Effector CD8-positive, alpha-beta T cell (primary cell): ENCODE data around the gene GRSF1.
"Not testable (repeated sequence)": the region's sequence is repeated elsewhere in the genome, so short reads cannot be mapped to it uniquely, and the experiment has no call there.

Experiments
- DNase-seq: peaks from one replicate; lab custom pipeline; 2025; lab: John Stamatoyannopoulos, UW

The GRSF1 gene

DNA sequence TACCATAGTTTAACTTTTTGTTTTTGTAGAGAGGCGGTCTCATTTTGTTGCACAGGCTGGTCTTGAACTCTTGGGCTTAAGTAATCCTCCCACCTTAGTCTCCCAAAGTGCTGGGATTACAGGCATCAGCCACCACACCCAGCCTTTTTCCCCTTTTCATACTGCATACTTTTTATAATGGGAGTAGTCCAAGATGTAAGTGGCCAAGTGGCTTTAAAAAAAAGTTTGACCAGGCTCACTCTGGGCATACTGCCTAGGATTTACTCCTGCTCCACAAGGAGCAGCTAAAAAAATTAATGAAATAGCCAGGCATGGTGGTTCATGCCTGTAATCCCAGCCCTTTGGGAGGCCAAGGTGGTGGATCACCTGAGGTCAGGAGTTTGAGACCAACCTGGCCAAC, 6.0 kb downstream of the GRSF1 start:
- no peak for DNase-seq

DNA sequence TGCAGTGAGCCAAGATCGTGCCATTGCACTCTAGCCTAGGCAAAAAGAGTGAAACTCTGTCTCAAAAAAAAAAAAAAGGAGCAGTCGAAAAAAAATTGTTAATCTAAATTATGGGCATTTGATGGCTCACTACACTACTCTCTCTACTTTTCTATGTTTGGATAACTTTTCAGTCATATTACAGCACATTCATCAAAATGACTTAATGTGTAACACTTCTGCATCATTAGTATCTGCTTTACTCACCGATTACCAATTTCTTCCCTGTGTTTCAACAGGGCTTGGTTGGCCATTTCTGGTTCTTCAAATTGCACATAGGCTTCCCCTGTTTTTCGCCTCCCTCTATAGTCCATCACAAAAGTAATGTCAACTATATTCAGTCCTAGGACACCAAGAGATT, 8.4 kb downstream of the GRSF1 start:
- no peak for DNase-seq

DNA sequence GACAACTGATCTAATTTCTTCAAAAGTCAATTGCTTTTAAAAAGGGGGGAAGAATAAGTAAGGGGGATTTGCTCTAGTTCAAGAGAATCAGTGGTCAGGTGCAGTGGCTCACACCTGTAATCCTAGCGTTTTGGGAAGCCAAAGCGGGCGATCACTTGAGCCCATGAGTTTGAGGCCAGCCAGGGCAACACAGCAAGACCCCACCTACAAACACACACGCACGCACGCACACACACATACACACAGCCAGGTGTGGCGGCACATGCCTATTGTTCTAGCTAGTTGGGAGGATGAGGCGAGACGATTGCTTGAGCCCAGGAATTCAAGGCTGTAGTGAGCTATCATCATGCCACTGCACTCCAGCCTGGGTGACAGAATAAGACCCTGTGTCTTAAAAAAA, 9.6 kb downstream of the GRSF1 start:
- no peak for DNase-seq

DNA sequence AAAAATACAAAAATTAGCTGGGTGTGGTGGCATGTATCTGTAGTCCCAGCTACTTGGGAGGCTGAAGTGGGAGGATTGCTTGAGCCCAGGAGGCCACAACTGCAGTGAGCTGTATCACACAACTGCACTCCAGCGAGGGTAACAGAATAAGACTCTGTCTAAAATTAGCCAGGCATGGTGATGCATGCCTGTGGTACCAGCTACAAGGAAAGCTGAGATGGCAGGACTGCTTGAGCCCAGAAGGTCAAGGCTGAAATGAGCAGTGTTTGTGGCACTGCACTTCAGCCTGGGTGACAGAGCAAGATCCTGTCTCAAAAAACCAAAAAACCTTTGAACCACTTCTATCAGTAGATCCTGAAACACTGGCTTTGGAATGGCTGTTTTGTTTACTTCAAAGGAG, 10.2 kb downstream of the GRSF1 start:
- no peak for DNase-seq

DNA sequence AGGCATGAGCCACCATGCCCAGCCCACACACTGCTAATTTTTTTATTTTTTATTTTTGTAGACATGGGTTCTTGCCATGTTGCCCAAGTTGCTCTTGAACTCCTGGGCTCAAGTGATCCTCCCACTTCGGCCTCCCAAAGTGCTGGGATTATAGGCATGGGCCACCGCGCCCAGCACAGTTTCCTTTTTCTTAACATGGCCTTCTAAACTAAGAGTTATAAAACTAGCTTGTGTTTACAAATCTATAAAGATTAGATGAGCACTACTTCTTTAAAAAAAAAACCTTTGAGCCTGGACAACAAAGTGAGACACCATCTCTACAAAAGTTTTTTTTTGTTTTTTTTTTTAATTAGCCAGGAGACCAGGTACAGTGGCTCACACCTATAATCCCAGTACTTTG, 10.7 kb downstream of the GRSF1 start:
- no peak for DNase-seq

DNA sequence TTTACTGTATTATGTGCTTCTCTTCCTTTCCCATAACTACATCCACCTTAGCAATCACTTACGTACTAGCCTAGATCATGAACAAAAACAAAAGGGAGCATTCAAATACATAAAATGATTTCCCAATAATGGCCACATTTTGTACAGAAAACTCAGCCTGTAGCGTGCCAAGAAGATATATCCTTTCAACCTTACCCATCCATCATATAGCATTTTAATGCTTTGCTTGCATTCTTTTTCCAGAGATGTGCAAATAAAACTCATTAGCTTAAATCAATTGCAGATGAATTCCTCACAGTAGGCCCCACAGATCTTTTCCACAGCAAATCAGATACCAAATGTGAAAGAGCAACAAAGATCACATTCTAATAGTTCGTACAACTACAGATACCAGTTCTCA, 20.8 kb downstream of the GRSF1 start:
- no peak for DNase-seq

DNA sequence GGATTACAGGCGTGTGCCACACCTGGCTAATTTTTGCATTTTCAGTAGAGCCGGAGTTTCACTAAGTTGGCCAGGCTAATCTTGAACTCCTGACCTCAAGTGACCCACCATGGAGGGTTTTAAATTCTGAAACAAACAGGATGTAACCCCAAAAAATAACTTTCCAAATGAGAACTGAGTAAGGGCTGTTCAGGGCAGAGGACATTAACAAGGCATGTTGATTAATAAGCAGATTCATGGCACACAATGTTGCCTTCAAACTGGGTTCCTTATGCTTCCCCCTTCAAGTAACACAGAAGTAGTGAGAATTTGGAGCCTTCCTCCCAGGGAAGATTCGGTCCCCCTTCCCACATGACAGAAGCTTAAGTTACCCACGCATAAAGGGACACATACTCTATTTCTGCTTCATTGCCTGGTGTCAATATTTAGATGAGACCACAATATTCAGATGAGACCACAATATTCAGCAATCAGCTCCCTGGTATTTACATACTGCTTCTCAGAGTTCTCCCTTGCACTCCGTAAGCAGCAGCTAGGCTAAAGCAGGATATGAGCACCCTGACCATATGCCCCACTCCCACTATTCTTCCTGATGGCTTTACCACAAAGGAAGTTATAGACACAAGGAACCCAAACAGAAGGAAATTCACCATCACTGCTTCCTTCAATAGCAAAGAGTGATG, 21.4 kb downstream of the GRSF1 start:
- DNase-seq: no peak

DNA sequence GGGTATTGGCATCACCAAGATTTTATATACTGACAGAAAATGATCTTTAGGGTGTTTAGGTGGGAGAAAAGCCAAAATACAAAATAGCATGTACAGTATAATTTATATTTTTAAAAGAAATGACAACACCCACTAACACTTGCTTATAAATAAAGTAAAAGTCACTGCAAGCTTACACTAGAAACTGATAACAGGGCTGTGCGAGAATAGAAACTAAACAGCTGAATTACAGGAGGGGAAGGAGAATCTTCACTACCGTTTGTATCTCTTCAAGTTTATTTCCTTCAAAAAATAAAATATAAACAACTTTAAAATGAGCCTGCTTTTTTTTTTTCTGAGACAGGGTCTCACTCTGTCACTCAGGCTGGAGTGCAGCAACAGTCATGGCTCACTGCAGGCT, 22.8 kb downstream of the GRSF1 start:
- no peak for DNase-seq

DNA sequence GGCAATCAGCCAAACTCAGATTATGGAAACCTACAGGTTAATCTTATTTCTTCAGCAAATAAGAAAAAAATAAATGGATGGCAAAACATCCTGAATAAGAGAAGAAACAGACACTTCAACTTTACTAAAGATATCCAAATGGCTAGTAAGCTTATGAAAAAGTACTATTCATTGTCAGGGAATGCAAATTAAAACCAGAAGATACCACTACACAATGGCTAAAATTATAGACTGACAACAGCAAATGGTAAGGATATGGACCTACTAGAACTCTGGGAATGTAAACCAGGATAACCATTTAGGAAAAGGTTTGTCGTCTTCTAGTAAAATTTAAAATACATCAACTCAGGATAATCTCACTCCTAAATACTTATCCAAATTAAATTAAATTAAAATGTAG, 24.3 kb downstream of the GRSF1 start:
- DNase-seq: no peak

DNA sequence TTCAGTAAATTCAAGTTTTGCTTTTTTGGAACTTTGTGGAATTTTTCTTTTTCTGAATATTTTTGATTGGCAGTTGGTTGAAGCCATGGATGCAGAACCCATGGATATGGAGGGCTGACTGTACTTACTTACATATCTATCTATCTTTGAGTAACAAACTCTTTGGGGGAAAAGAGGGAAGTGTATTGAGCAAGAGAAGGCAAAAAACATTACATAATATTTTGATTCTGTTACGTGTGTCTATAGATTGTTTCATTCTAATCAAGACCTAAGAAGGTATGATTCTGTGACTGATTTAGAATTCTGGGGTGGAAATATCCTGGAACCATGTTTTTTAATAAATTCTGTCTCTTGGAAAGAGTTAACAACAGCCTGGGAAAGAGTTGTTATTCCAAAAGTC, 31.5 kb downstream of the GRSF1 start:
- DNase-seq: no peak

DNA sequence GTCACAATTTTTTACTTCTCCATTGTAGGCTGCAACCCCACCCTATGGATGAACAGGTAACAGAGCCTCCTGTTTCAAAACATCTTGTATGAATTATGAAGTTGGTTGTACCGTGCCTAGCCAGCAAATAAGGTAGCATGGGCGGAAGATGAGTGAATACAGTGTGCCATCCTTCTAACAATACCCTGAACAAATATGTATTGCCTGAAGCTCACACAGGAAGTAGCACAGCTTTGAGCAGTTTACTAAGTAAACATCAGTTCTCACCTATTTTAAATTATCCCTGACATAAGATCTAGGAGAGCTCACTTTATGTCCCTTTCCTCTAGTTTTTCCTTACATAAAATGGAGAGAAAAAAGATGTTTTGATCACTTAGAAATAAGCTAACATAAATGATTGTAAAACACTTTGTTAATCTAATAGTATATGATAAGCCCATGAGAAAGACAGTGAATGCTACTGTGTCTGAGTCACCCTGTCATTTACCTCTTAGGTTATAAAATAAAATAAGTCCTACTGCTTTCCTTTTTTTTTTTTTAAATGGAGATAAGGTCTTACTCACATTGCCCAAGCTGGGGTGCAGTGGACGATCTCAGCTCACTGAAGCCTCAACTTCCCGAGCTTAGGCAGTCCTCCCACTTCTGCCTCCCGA, 36.6 kb downstream of the GRSF1 start:
- no peak for DNase-seq

DNA sequence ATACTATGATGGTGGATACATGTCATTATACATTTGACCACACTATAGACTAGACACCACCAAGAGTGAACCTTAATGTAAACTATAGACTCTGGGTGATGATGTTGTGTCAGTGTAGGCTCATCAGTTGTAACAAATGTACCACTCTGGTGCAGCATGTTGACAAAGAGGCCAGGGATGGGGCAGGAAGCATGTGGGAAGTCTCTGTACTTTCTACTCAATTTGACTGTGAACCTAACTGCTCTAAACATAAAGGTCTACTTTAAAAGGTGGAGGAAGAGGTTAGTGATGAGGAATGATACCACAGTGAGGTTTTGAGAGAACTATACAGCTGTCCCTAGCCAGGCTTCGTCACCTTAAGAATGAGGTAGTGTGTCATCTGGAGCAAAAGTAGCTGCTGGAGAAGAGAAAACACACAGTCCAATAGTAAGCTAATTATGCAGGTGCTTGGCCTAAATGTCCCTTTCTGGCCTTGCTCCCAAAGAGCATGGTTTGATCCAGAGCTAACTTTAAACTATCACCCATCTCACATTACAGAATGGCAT, 38.4 kb downstream of the GRSF1 start:
- DNase-seq: no peak

DNA sequence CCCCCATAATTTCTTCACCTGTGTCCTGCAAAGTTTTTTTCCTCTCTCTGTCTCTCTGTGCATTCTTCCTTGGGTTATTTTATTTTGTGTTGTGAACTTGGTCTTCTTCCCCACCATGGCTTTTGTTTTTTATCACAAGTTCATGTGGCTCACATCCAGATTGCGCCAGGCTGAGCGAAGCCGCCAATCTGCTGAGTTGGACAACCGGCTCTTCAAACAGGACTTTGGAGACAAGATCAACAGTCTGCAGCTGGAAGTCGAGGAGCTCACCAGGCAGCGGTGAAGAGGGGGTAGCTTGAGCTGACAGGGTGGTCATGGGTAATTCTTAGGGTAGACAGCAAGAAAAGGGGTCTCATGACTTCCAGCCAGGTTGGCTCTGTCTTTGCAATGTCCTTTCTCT, 46.1 kb downstream of the GRSF1 start:
- no peak for DNase-seq

DNA sequence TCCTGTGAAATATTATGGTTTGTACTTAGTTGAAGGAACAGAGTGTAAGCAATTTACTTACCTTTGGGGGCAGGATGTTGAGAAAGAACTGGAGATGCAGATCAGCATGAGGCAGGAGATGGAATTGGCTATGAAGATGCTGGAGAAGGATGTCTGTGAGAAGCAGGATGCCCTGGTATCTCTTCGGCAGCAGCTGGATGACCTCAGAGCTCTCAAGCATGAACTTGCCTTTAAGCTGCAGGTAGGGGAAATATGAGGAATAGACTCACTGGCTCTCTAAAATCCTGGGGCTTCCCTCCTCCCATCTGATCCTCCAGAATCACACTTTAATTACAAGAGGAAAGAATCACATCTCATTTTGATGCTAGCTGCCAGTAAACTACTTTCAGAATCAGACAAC, 51.0 kb downstream of the GRSF1 start:
- no peak for DNase-seq

DNA sequence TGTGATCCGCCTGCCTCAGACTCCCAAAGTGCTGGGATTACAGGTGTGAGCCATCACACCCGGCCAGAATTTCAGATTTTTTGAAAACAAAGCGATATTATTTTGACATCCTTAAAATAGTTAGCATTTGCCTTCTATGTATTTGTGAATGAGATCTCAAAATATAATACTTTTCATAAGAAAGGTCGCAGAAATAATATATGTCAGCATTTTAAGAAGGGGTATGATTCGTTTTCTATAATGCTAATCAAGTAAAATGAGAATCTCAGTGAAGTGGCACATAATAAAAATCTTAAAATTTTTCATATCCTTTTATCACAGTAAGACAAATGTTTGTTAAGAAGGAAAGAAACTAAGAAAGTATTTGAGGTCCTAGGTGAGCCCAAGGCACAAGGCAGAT, 52.2 kb downstream of the GRSF1 start:
- DNase-seq: no peak

DNA sequence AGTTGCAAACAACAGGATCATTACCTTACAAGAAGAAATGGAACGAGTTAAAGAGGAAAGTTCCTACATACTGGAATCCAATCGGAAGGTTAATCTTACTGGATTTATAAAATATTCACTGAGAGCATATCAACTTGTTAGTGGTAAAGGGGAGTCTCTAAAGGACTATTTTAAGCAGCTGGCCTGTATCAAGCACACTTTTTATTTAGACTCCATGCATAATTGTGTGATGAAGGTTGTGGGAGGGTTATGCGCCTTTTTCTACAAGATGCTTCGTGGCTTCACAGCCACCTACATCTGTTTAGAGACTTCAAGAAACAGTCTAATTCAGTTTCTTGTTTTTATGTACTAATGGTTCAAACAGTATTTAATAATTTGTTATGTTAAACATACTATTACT, 56.6 kb downstream of the GRSF1 start:
- DNase-seq: no peak

DNA sequence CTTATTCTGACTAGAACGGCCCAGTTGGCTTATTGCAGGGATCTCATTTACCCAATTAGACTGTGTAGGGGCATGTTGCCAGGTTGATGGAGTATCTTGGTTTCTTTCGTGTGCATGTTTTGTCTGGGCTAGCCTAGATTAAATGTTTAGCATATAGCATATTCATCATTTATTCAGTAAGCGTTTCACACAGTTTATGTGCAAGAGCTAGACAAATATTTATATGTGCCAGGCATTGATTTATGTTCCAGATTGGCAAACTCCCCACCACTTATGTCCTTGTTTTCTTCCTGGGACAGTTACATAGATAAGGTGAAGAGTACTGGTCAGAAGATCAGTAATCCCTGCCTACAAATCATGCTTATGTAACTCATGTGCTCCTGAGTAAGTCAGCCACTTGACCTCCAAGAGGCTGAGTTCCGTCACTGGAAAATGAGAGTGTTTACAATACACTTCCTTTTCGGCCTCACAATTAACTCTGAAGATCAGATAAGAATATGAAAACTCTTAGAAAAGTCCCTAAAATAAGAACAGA, 60.7 kb downstream of the GRSF1 start:
- no peak for DNase-seq

DNA sequence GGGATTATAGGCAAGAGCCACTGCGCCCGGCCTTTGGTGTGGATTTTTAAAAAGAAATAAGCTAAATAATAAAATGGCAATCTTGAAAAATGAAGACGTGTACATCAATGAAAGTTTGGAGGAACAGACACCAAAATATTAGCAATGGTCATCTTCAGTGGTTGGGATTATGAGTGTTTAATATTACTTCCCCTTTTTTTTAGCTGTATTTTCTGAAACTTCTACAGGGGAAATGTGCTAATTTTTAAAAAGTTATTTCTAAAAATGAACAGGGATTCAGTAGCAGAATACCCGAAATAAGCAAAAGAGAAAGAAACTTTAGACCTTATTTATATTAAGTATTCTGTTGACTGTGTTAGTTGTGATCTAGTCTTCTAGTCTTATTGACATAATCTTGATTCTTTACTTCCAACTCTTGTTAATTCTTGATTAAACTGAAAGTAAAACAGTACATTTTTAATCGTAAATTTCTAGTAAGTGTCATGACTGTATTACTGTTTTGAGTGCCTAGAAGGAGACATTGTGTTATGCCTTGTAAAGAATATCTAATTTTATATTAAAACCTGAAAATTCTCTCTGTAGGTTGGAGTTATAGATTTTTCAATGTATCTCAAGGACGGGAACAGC, 66.6 kb downstream of the GRSF1 start:
- no peak for DNase-seq

DNA sequence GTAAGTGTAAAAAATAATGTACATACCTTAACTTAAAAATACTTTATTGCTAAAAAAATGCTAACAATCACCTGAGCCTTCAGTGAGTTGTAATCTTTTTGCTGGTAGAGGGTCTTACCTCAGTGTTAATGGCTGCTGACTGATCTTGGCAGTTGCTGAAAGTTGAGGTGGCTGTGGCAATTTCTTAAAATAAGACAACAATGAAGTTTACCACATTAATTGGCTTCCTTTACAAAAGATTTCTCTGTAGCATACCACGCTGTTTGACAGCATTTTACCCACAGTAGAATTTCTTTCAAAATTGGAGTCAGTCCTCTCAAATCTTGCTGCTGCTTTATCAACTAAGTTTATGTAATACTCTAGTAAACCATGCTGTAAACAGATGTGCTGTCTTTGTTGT, 70.3 kb downstream of the GRSF1 start:
- DNase-seq: not testable (repeated sequence)

DNA sequence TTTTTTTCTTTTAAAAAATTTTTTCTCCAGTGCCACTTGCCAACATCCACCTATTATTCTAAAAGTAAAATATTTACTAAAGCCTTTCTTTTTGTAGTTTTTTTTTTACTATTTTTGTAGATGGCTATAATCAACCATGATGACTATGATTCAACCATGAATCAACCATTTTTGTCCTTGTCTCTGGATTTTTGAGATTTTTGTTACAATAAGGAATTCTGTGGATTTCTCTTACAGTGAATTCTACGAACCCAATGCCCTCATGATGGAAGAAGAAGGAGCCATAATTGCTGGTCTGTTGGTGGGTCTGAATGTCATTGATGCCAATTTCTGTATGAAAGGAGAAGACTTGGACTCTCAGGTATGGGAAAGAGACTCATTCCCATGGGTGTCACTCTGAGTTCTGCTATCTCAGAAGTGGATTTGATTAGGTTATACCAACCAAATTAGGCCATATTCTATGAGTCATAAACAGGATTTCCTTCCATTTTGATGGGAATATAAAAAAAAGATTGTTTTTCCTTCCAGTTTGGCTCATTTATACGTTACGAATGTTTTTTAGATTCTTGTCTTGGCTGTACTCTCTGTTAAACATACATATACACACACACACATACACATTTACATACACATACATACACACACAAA, 71.3 kb downstream of the GRSF1 start:
- DNase-seq: no peak
